H9 (cell line): Measurements from ENCODE around the gene DHDDS. TPM values are rescaled to one million over a fixed set of nuclear protein-coding genes. Genes with fewer than 3 reads are reported as not detected.

Source experiments
- DNase-seq: peaks from one replicate; pipeline ENCODE4 v3.0.0-alpha.2; 2017
- H2AFZ ChIP-seq: one replicate; pipeline ENCODE4 v1.6.1; 2013; ENCODE audit warnings: mild to moderate bottlenecking, low read length, control low read depth, moderate library complexity
- H2AK5ac ChIP-seq: 2 replicates; pipeline ENCODE4 v1.6.1; 2013; ENCODE audit warnings: low read length, control low read depth, mixed read lengths; ENCODE audit not compliant: insufficient read length
- H2BK120ac ChIP-seq: one replicate; pipeline ENCODE4 v1.6.1; 2013; ENCODE audit warnings: low read depth, mild to moderate bottlenecking, low read length, control low read depth, inconsistent platforms; ENCODE audit not compliant: poor library complexity, severe bottlenecking
- H2BK12ac ChIP-seq: 2 replicates; pipeline ENCODE4 v1.6.1; 2013; ENCODE audit warnings: low read length, control low read depth, mixed read lengths, low read depth; ENCODE audit not compliant: insufficient read length
- H2BK15ac ChIP-seq: 2 replicates; pipeline ENCODE4 v1.6.1; 2013; ENCODE audit warnings: low read depth, low read length, control low read depth
- H2BK20ac ChIP-seq: one replicate; pipeline ENCODE4 v1.6.1; 2013; ENCODE audit warnings: low read depth, mild to moderate bottlenecking, low read length, control low read depth, inconsistent platforms; ENCODE audit not compliant: poor library complexity, severe bottlenecking
- H2BK5ac ChIP-seq: 2 replicates; pipeline ENCODE4 v1.6.1; 2013; ENCODE audit warnings: low read length, control low read depth, mixed read lengths; ENCODE audit not compliant: insufficient read length
- H3K14ac ChIP-seq: 2 replicates; pipeline ENCODE4 v1.6.1; 2013; ENCODE audit warnings: low read length, control low read depth; ENCODE audit not compliant: insufficient read depth
- H3K18ac ChIP-seq: 2 replicates; pipeline ENCODE4 v1.6.1; 2013; ENCODE audit warnings: low read depth, mild to moderate bottlenecking, mixed read lengths, low read length, control low read depth; ENCODE audit not compliant: insufficient read length
- H3K23ac ChIP-seq: 2 replicates; pipeline ENCODE4 v1.6.1; 2013; ENCODE audit warnings: low read length, control low read depth, mixed read lengths, low read depth; ENCODE audit not compliant: insufficient read length
- H3K23me2 ChIP-seq: 2 replicates; pipeline ENCODE4 v1.6.1; 2013; ENCODE audit warnings: low read depth, mild to moderate bottlenecking, mixed read lengths, low read length, control low read depth; ENCODE audit not compliant: insufficient read length, poor library complexity, severe bottlenecking
- H3K27ac ChIP-seq: 2 replicates; pipeline ENCODE4 v1.5.1; 2013; ENCODE audit warnings: low read length, control low read depth, mixed read lengths, low read depth; ENCODE audit not compliant: insufficient read length
- H3K27me3 ChIP-seq: 2 replicates; pipeline ENCODE4 v1.6.1; 2013; ENCODE audit warnings: low read length, control low read depth, inconsistent platforms; ENCODE audit not compliant: insufficient read depth
- H3K4ac ChIP-seq: 2 replicates; pipeline ENCODE4 v1.6.1; 2013; ENCODE audit warnings: low read depth, mild to moderate bottlenecking, control low read depth, inconsistent platforms, low read length, moderate library complexity
- H3K4me1 ChIP-seq: 2 replicates; pipeline ENCODE4 v1.6.1; 2013; ENCODE audit warnings: low read length, control low read depth, inconsistent platforms; ENCODE audit not compliant: insufficient read depth
- H3K4me2 ChIP-seq: 2 replicates; pipeline ENCODE4 v1.6.1; 2013; ENCODE audit warnings: low read length, control low read depth, mixed read lengths; ENCODE audit not compliant: insufficient read length, insufficient read depth
- H3K56ac ChIP-seq: 2 replicates; pipeline ENCODE4 v1.6.1; 2013; ENCODE audit warnings: low read depth, mild to moderate bottlenecking, mixed read lengths, low read length, control low read depth; ENCODE audit not compliant: insufficient read length
- H3K79me1 ChIP-seq: 2 replicates; pipeline ENCODE4 v1.6.1; 2013; ENCODE audit warnings: low read depth, mild to moderate bottlenecking, moderate library complexity, low read length, control low read depth, inconsistent platforms; ENCODE audit not compliant: insufficient read depth, poor library complexity, severe bottlenecking
- H3K79me2 ChIP-seq: 2 replicates; pipeline ENCODE4 v1.6.1; 2013; ENCODE audit warnings: low read length, control low read depth, inconsistent platforms; ENCODE audit not compliant: insufficient read depth
- H3K9ac ChIP-seq: 2 replicates; pipeline ENCODE4 v1.6.1; 2013; ENCODE audit warnings: low read length, control low read depth, mixed read lengths; ENCODE audit not compliant: insufficient read length; ENCODE audit errors: extremely low read depth
- H3K9me3 ChIP-seq: one replicate; pipeline ENCODE4 v1.6.1; 2013; ENCODE audit warnings: low read depth, low read length, inconsistent platforms; ENCODE audit not compliant: control insufficient read depth
- H3T11ph ChIP-seq: one replicate; pipeline ENCODE4 v1.6.1; 2013; ENCODE audit warnings: mild to moderate bottlenecking, low read length, control low read depth, inconsistent platforms
- H4K20me1 ChIP-seq: one replicate; pipeline ENCODE4 v1.6.1; 2013; ENCODE audit not compliant: control insufficient read depth, insufficient read length, insufficient read depth
- H4K5ac ChIP-seq: 2 replicates; pipeline ENCODE4 v1.6.1; 2013; ENCODE audit warnings: low read depth, mild to moderate bottlenecking, mixed read lengths, low read length, control low read depth; ENCODE audit not compliant: insufficient read length
- H4K8ac ChIP-seq: replicated peaks from 2 replicates; pipeline ENCODE4 v1.6.1; 2013; ENCODE audit warnings: low read length, control low read depth, mixed read lengths, low read depth; ENCODE audit not compliant: insufficient read length
- H4K91ac ChIP-seq: 2 replicates; pipeline ENCODE4 v1.6.1; 2013; ENCODE audit warnings: low read depth, mild to moderate bottlenecking, moderate library complexity, mixed read lengths, low read length, control low read depth; ENCODE audit not compliant: insufficient read length
- H3K27ac Mint-ChIP-seq, 3 experiments: 2 replicates in 2 of 3; 3 replicates in 1 of 3; pipeline ENCODE4 v1.8.0; 2020 to 2021; ENCODE audit warnings: mixed read lengths in 3 of 3, mild to moderate bottlenecking in 1 of 3, moderate library complexity in 1 of 3
- H3K27me3 Mint-ChIP-seq: 2 replicates; pipeline ENCODE4 v1.8.0; 2021; ENCODE audit warnings: low read depth, mild to moderate bottlenecking, moderate library complexity, mixed read lengths
- H3K36me3 Mint-ChIP-seq, 3 experiments: 2 replicates in 2 of 3; 3 replicates in 1 of 3; pipeline ENCODE4 v1.8.0; 2020 to 2021; ENCODE audit warnings: low read depth in 3 of 3, mixed read lengths in 3 of 3; ENCODE audit not compliant: insufficient read depth in 1 of 3
- H3K4me1 Mint-ChIP-seq, 2 experiments: 2 replicates each; pipeline ENCODE4 v1.8.0; 2020; ENCODE audit warnings: mixed read lengths in 2 of 2
- H3K4me3 Mint-ChIP-seq, 2 experiments: 2 replicates in 1 of 2; 3 replicates in 1 of 2; pipeline ENCODE4 v1.8.0; 2020 to 2021; ENCODE audit warnings: mild to moderate bottlenecking in 2 of 2, mixed read lengths in 2 of 2, moderate library complexity in 1 of 2
- H3K9me3 Mint-ChIP-seq, 2 experiments: 2 replicates in 1 of 2; 3 replicates in 1 of 2; pipeline ENCODE4 v1.8.0; 2020; ENCODE audit warnings: mild to moderate bottlenecking in 2 of 2, mixed read lengths in 2 of 2, moderate library complexity in 1 of 2
- CTCF ChIP-seq: fragments of 200-600 bp; sonication (generic); conservative IDR thresholded peaks from 3 replicates; pipeline ENCODE4 v1.8.0; 2021; ENCODE audit warnings: antibody characterized with exemption, mild to moderate bottlenecking
- WGBS: extraction: QIAGEN DNeasy Blood & Tissue Kit; methylation state at CpG from one replicate; pipeline ENCODE4 v1.1.7; 2013; ENCODE audit warnings: missing lambda C conversion rate, low lambda C conversion rate, mixed read lengths; ENCODE audit not compliant: insufficient read length; ENCODE audit errors: extremely low coverage; 5-methylcytosine and 5-hydroxymethylcytosine counted together
- total RNA-seq: library from RNA; stranded (reverse); gene quantifications from 2 replicates; pipeline ENCODE4 v1.2.1, GENCODE V29; 2021

The DHDDS gene
- total RNA-seq, 1 experiment from 2014 or later, result 61.2 TPM

- H4K8ac ChIP-seq, result no peak overlapping the region
- H3K4me1 ChIP-seq, result no peaks in the 10 kb centered on the region
- H3K4me1 Mint-ChIP-seq, result peaks cover 14 to 17% of the 10 kb centered on the region in 2 experiments
- no peaks in the 10 kb centered on the region for H3K27me3 ChIP-seq
- no peak overlapping the region for H3K56ac ChIP-seq
- no peak overlapping the region for H2BK120ac ChIP-seq
- no CpG with 5 or more reads among the region's 7 CpGs for WGBS
- H3K27ac ChIP-seq, result no peak overlapping the region
- H3K36me3 Mint-ChIP-seq, result no peaks in the 10 kb centered on the region
- no peaks in the 10 kb centered on the region for H3K79me2 ChIP-seq
- peaks cover 18% of the 10 kb centered on the region for H3K23me2 ChIP-seq
- H3K23ac ChIP-seq, result no peak overlapping the region
- no peak overlapping the region for H2BK5ac ChIP-seq
- no peak overlapping the region for H2BK20ac ChIP-seq
- H4K91ac ChIP-seq, result no peak overlapping the region
- no peak overlapping the region for H2AK5ac ChIP-seq
- H3K14ac ChIP-seq, result no peak overlapping the region
- H3K9me3 Mint-ChIP-seq, result no peaks in the 10 kb centered on the region; a peak in 1 of 5 replicates
- H3K9me3 ChIP-seq, result no peaks in the 10 kb centered on the region
- H3T11ph ChIP-seq, result no peak overlapping the region
- H3K79me1 ChIP-seq, result no peaks in the 10 kb centered on the region
- DNase-seq, result no peak
- H2BK15ac ChIP-seq, result no peak overlapping the region
- TF ChIP-seq CTCF, result no peak
- H3K4me3 Mint-ChIP-seq, result no peak overlapping the region
- no peak overlapping the region for H3K9ac ChIP-seq
- no peak overlapping the region for H3K4ac ChIP-seq
- H3K4me2 ChIP-seq, result no peak overlapping the region
- no peak overlapping the region; a peak in 1 of 7 replicates for H3K27ac Mint-ChIP-seq
- no peak overlapping the region for H2BK12ac ChIP-seq
- H2AFZ ChIP-seq, result no peak overlapping the region
- H3K27me3 Mint-ChIP-seq, result peaks cover 2% of the 10 kb centered on the region; the same call in 1 of the 2 replicates
- no peak overlapping the region for H4K5ac ChIP-seq
- no peak overlapping the region for H3K18ac ChIP-seq
- no peaks in the 10 kb centered on the region for H4K20me1 ChIP-seq
These were observed 26.7 kb upstream of the DHDDS start for GRCh38 chr1:26405281-26405915.
